WTC11 (cell line): ENCODE data around the gene SETSIP.

Source experiments
- ATF2 ChIP-seq: sonication (generic); formaldehyde crosslinking; IDR thresholded peaks from 2 replicates; pipeline ENCODE4 v1.8.1; 2022; ENCODE audit warnings: low read depth, missing genetic modification reagents, borderline replicate concordance
- ATF3 ChIP-seq: sonication (generic); formaldehyde crosslinking; conservative IDR thresholded peaks from 2 replicates; pipeline ENCODE4 v1.8.1; 2022; ENCODE audit warnings: mild to moderate bottlenecking, missing genetic modification reagents
- CREB1 ChIP-seq: sonication (generic); formaldehyde crosslinking; IDR thresholded peaks from 2 replicates; pipeline ENCODE4 v1.8.0; 2023; ENCODE audit warnings: mild to moderate bottlenecking, missing genetic modification reagents
- CTCF ChIP-seq: fragments of 200-600 bp; IDR thresholded peaks from 2 replicates; pipeline ENCODE4 v1.8.0; 2022; ENCODE audit warnings: antibody characterized with exemption
- FOXK1 ChIP-seq: sonication (generic); formaldehyde crosslinking; IDR thresholded peaks from 2 replicates; pipeline ENCODE4 v1.8.0; 2022; ENCODE audit warnings: mild to moderate bottlenecking, moderate library complexity, missing genetic modification reagents
- HMGXB4 ChIP-seq: sonication (generic); formaldehyde crosslinking; IDR thresholded peaks from 2 replicates; pipeline ENCODE4 v1.8.1; 2023; ENCODE audit warnings: mild to moderate bottlenecking, moderate library complexity, missing genetic modification reagents
- JUN ChIP-seq: sonication (generic); formaldehyde crosslinking; IDR thresholded peaks from 2 replicates; pipeline ENCODE4 v1.8.0; 2023; ENCODE audit warnings: mild to moderate bottlenecking, missing genetic modification reagents
- KAT7 ChIP-seq: sonication (generic); formaldehyde crosslinking; IDR thresholded peaks from 2 replicates; pipeline ENCODE4 v1.8.1; 2023; ENCODE audit warnings: missing genetic modification reagents, mild to moderate bottlenecking, borderline replicate concordance
- MAX ChIP-seq: sonication (generic); formaldehyde crosslinking; IDR thresholded peaks from 2 replicates; pipeline ENCODE4 v1.8.0; 2022; ENCODE audit warnings: mild to moderate bottlenecking, missing genetic modification reagents
- TCF7 ChIP-seq: sonication (generic); formaldehyde crosslinking; IDR thresholded peaks from 2 replicates; pipeline ENCODE4 v1.8.0; 2022; ENCODE audit warnings: mild to moderate bottlenecking, low read depth, missing genetic modification reagents, moderate library complexity
- USF1 ChIP-seq: sonication (generic); formaldehyde crosslinking; IDR thresholded peaks from 2 replicates; pipeline ENCODE4 v1.8.0; 2022; ENCODE audit warnings: mild to moderate bottlenecking, missing genetic modification reagents
- ZNF232 ChIP-seq: sonication (generic); formaldehyde crosslinking; IDR thresholded peaks from 2 replicates; pipeline ENCODE4 v1.8.0; 2022; ENCODE audit warnings: mild to moderate bottlenecking, missing genetic modification reagents

GRCh38 chr1:92081031-92081430 is 5.8 kb upstream of the SETSIP start:
- TF ChIP-seq ATF3 (CRISPR knock-in tag) (no peak), JUN (CRISPR knock-in tag) (no peak), MAX (CRISPR knock-in tag) (no peak), CTCF (no peak), HMGXB4 (CRISPR knock-in tag) (no peak), ATF2 (no peak), ZNF232 (CRISPR knock-in tag) (no peak), CREB1 (no peak), USF1 (CRISPR knock-in tag) (no peak), TCF7 (CRISPR knock-in tag) (no peak), KAT7 (CRISPR knock-in tag) (no peak), FOXK1 (no peak)
